Activated CD4-positive, alpha-beta T cell treated with anti-CD3 and anti-CD28 coated beads, Interleukin-2, amount 10 ng/mL, durations not matched to agents 7 days and 5 days (primary cell): ENCODE results near the gene ACOX1. TPM values are rescaled to one million over a fixed set of nuclear protein-coding genes. Genes with fewer than 3 reads are reported as not detected.
A peak's percentile ranks its signal among the peaks of the same experiment; 100 is the strongest.

ENCODE experiments used
- CTCF ChIA-PET: fragments of 350-600 bp; sonication (Branson Sonifier 250); formaldehyde crosslinking; loops from one replicate; lab custom pipeline; 2021; ENCODE audit warnings: antibody characterized with exemption; lab: Charles Lee
- POLR2A ChIA-PET: fragments of 350-600 bp; sonication (Branson Sonifier 250); formaldehyde crosslinking; loops from one replicate; lab custom pipeline; 2021; ENCODE audit warnings: antibody characterized with exemption; lab: Charles Lee
- DNase-seq: peaks from one replicate; pipeline ENCODE4 v3.0.0-alpha.2; 2020
- H3K27ac Mint-ChIP-seq: one replicate; pipeline ENCODE4 v1.8.0; 2021; ENCODE audit warnings: mild to moderate bottlenecking, moderate library complexity, mixed read lengths
- H3K27me3 Mint-ChIP-seq: one replicate; pipeline ENCODE4 v1.8.0; 2021; ENCODE audit warnings: mixed read lengths
- H3K36me3 Mint-ChIP-seq: one replicate; pipeline ENCODE4 v1.8.0; 2021; ENCODE audit warnings: low read depth, mixed read lengths
- H3K4me1 Mint-ChIP-seq: one replicate; pipeline ENCODE4 v1.8.0; 2021; ENCODE audit warnings: mixed read lengths
- H3K4me3 Mint-ChIP-seq: one replicate; pipeline ENCODE4 v1.8.0; 2021; ENCODE audit warnings: mild to moderate bottlenecking, moderate library complexity, mixed read lengths
- H3K9me3 Mint-ChIP-seq: one replicate; pipeline ENCODE4 v1.8.0; 2021; ENCODE audit warnings: mixed read lengths
- total RNA-seq, 2 experiments: library from RNA; stranded (reverse); gene quantifications; one replicate each; pipeline ENCODE4 v1.2.3, GENCODE V29; 2021

The ACOX1 gene
- total RNA-seq = 10 to 100 TPM; 27.8 to 34.7 TPM

- Mint-ChIP-seq H3K27ac (peak within 1 kb of the TSS; percentile 98), H3K36me3 (peaks cover 10% of the 10 kb centered on the region), H3K4me3 (peak within 1 kb of the TSS; percentile 91), H3K27me3 (no peaks in the 10 kb centered on the region), H3K9me3 (no peaks in the 10 kb centered on the region), H3K4me1 (peaks cover 41% of the 10 kb centered on the region)
- CTCF ChIA-PET = interaction anchor here (0.6 to 1.6 kb wide), 3 partner anchors 26 to 575 kb away, joined by 3 to 7 read pairs (median 4); partner anchors contain the start of gene TRIM65
- DNase-seq = peak; percentile 98
- POLR2A ChIA-PET = interaction anchor here (0.6 to 0.7 kb wide), 4 partner anchors 41 to 1537 kb away, joined by 3 to 5 read pairs (median 4); no protein-coding TSS in a partner anchor
These were observed at the start of gene ACOX1, which contains the start of gene TEN1 for GRCh38 chr17:75978938-75979704. Gene ACOX1 (minus strand): TSS chr17:75979166. CDS start chr17:75979073, 93 bp downstream. Gene TEN1 (plus strand): TSS chr17:75979240. CDS start chr17:75986193, 6,953 bp downstream.

- POLR2A ChIA-PET = no interaction called here
- Mint-ChIP-seq H3K4me1 (peaks cover 11% of the 10 kb centered on the region), H3K36me3 (no peaks in the 10 kb centered on the region), H3K27ac (no peak within 1 kb of the TSS), H3K9me3 (no peaks in the 10 kb centered on the region), H3K4me3 (no peak within 1 kb of the TSS), H3K27me3 (no peaks in the 10 kb centered on the region)
- DNase-seq = no peak
- CTCF ChIA-PET = interaction anchor here (0.8 to 1.2 kb wide), 2 partner anchors 9 to 371 kb away, joined by 3 read pairs; no protein-coding TSS in a partner anchor
These were observed 48.3 kb upstream of the ACOX1 start, which contains the start of gene EVPL for GRCh38 chr17:76027159-76027839. Gene EVPL (minus strand): TSS chr17:76027306. CDS start chr17:76027198, 108 bp downstream.

GRCh38 chr17:76026714-76027158 is 47.8 kb upstream of the ACOX1 start:
- ChIA-PET POLR2A (no interaction called here), CTCF (interaction anchor here (0.8 to 1.9 kb wide), 3 partner anchors 9 to 371 kb away, joined by 3 to 14 read pairs (median 3); no protein-coding TSS in a partner anchor)
- H3K4me3 Mint-ChIP-seq = no peak overlapping the region
- no peak overlapping the region for H3K27ac Mint-ChIP-seq
- no peaks in the 10 kb centered on the region for H3K9me3 Mint-ChIP-seq
- no peaks in the 10 kb centered on the region for H3K27me3 Mint-ChIP-seq
- no peak for DNase-seq
- no peaks in the 10 kb centered on the region for H3K36me3 Mint-ChIP-seq
- peaks cover 11% of the 10 kb centered on the region for H3K4me1 Mint-ChIP-seq

DNA sequence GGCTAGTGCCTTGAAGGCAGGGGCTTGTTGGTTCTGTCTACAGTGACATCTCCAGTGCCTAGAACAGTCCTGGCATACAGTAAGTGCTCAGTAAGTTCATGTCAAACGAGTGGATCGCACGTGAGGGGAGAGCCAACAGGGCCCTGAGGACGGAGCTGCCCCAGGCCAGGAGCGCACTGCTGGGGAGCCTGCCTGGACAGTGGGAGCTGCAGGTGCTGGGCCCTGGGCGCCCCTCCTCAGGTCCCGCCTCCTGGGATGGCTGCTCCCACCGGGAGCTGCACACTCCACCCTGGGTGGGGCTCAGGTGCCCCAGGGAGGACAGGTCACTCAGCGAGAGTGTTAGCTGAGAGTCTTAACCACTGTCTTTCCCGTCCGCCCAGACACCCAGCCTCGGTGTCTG is 46.3 kb upstream of the ACOX1 start:
- POLR2A ChIA-PET = no interaction called here
- Mint-ChIP-seq H3K4me1 (peaks cover 11% of the 10 kb centered on the region), H3K36me3 (no peaks in the 10 kb centered on the region), H3K27me3 (no peaks in the 10 kb centered on the region), H3K4me3 (no peak overlapping the region), H3K27ac (no peak overlapping the region), H3K9me3 (no peaks in the 10 kb centered on the region)
- CTCF ChIA-PET = interaction anchor here (0.6 to 1.9 kb wide), 3 partner anchors 11 to 25 kb away, joined by 3 to 14 read pairs (median 4); partner anchors contain the start of gene CDK3
- no peak for DNase-seq

DNA sequence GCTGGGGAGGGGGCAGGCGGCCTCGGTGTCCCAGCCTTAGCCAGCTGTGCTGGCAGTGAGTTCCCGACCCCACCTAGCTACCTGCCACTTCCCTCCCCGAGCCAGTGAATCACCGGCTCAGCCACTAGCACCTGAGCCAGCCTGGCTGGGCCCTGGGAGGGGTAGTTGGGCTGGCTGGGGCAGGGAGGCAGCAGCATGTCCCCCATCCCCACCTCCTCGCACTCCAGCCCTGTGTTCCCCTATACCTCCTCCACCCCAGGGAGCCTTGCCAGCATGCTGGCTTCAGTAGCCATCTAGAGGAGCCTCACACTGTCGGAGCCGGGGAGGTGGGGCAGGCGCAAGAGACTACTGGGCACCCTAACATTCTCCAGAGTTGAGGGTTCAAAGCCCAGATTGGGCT is 45.4 kb upstream of the ACOX1 start:
- Mint-ChIP-seq H3K4me3 (no peak overlapping the region), H3K9me3 (no peaks in the 10 kb centered on the region), H3K27ac (no peak overlapping the region), H3K36me3 (no peaks in the 10 kb centered on the region), H3K4me1 (peaks cover 5% of the 10 kb centered on the region), H3K27me3 (no peaks in the 10 kb centered on the region)
- no peak for DNase-seq
- ChIA-PET POLR2A (no interaction called here), CTCF (interaction anchor here (0.9 to 1.5 kb wide), 2 partner anchors 10 to 14 kb away, joined by 3 to 4 read pairs; no protein-coding TSS in a partner anchor)

- CTCF ChIA-PET = interaction anchor here (0.9 to 1.5 kb wide), 2 partner anchors 10 to 13 kb away, joined by 3 to 4 read pairs; no protein-coding TSS in a partner anchor
- POLR2A ChIA-PET = no interaction called here
- Mint-ChIP-seq H3K9me3 (no peaks in the 10 kb centered on the region), H3K4me3 (no peak overlapping the region), H3K36me3 (no peaks in the 10 kb centered on the region), H3K27ac (no peak overlapping the region), H3K27me3 (no peaks in the 10 kb centered on the region), H3K4me1 (no peaks in the 10 kb centered on the region)
- DNase-seq = no peak
These were observed 44.9 kb upstream of the ACOX1 start for GRCh38 chr17:76023900-76024237.

DNA sequence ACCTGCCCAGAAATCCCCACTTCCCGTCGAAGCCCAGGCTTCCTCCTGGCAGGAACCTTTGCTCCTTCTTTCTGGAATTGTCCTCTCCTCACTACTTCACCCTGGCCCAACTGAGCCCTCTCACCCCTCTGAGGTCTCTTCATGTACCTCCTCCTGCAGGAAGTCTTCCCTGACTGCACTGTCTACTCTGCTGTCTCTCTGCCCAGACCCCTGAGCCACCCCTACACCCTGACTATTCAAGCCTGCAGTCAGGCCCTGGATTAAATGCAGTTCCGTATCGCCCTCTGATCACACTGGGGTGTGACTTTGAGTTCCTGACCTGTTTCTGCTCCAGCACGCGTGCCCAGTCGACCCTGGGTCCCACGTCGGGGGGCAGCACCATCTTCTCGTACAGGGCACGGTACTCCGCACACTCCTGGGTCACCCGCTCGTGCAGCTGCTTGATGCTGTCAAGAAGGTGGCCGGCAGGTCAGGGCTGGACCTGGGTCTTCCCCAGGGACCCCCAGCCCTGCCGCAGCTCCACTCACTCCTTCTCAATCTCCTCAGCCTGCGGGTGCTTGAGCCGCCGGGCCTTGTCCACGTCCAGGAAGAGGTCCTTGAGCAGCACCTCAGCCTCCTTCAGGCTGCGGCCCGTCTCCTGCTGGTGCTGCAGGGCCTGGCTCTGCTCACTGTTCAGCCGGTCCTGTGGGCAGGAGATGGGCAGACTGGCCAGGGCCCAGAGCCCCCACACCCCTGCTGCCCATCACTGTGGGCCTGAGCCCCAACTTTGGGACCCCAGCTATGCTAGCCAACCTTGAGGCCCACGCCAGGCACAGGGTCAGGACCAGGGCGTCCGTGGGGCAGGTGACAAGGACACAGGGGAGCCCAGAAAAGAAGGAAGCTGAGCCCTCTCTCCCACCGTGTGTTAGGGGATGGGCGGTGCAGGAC is 44.3 kb upstream of the ACOX1 start:
- POLR2A ChIA-PET = no interaction called here
- CTCF ChIA-PET = interaction anchor here (0.6 to 1.5 kb wide), 2 partner anchors 9 to 48 kb away, joined by 4 to 6 read pairs; no protein-coding TSS in a partner anchor

DNA sequence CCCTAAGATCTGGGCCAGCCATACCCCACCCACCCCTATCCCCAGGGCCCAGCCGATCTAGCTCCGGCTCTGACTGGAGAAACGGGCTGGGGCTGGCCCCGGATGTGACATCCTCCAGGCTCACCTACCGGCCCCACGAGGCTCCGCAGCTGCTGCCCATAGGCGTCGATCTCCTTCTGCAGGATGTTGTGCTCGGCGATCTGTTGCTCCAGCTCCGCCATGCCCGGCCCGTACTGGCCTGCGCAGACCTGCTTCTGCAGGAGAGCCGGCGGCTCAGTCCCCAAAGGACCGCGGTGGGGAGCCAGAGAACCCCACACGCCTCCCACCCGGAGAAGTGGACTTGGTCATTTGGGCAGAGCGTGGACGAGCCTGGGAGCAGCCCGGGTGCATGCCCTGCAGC is 43.3 kb upstream of the ACOX1 start:
- DNase-seq = no peak
- H3K27ac Mint-ChIP-seq = no peak overlapping the region
- no peaks in the 10 kb centered on the region for H3K4me1 Mint-ChIP-seq
- no peaks in the 10 kb centered on the region for H3K27me3 Mint-ChIP-seq
- no peak overlapping the region for H3K4me3 Mint-ChIP-seq
- H3K36me3 Mint-ChIP-seq = no peaks in the 10 kb centered on the region
- POLR2A ChIA-PET = no interaction called here
- CTCF ChIA-PET = interaction anchor here (0.6 kb wide), 1 partner anchor 47 kb away, joined by 6 read pairs; no protein-coding TSS in a partner anchor
- H3K9me3 Mint-ChIP-seq = no peaks in the 10 kb centered on the region

More for the DNA sequence above, 44.3 kb upstream of the ACOX1 start:
- no peak overlapping the region for H3K4me3 Mint-ChIP-seq
- no peak overlapping the region for H3K27ac Mint-ChIP-seq
- no peak for DNase-seq
- H3K4me1 Mint-ChIP-seq = no peaks in the 10 kb centered on the region
- no peaks in the 10 kb centered on the region for H3K9me3 Mint-ChIP-seq
- no peaks in the 10 kb centered on the region for H3K36me3 Mint-ChIP-seq
- no peaks in the 10 kb centered on the region for H3K27me3 Mint-ChIP-seq

DNA sequence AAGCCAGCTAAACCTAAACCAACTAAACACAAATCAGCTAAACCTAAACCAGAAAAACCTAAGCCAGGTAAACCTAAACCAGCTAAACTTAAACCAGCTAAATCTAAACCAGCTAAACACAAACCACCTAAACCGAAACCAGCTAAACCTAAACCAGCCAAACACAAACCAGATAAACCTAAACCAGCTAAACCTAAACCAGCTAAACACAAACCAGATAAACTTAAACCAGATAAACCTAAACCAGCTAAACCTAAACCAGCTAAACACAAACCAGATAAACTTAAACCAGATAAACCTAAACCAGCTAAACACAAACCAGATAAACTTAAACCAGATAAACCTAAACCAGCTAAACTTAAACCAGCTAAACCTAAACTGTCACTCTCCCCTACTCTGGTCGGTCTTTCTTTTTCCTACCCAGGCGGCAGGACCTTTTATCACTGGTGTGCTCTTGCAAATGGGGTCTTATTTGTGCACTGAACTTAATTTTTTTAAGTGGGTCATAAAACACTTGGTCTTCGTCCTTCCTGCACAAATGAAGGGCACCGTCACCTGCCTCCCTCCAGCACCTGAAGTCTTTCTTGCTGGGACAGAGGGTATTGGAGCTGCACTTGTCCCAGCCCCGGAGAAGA is 41.0 kb upstream of the ACOX1 start:
- ChIA-PET POLR2A (interaction anchor here (0.5 kb wide), 1 partner anchor 236 kb away, joined by 3 read pairs; the partner anchor contains the start of gene UNK), CTCF (interaction anchor here (0.9 to 3.1 kb wide), 6 partner anchors 14 to 366 kb away, joined by 3 to 12 read pairs (median 4); partner anchors contain the start of gene CDK3)
- no peaks in the 10 kb centered on the region for H3K36me3 Mint-ChIP-seq
- H3K27me3 Mint-ChIP-seq = no peaks in the 10 kb centered on the region
- H3K4me1 Mint-ChIP-seq = no peaks in the 10 kb centered on the region
- no peak for DNase-seq
- H3K4me3 Mint-ChIP-seq = no peak overlapping the region
- no peak overlapping the region for H3K27ac Mint-ChIP-seq
- no peaks in the 10 kb centered on the region for H3K9me3 Mint-ChIP-seq

GRCh38 chr17:76018801-76019200 is 39.8 kb upstream of the ACOX1 start:
- Mint-ChIP-seq H3K4me1 (peaks cover 5% of the 10 kb centered on the region), H3K27ac (no peak overlapping the region), H3K4me3 (no peak overlapping the region), H3K9me3 (no peaks in the 10 kb centered on the region), H3K36me3 (no peaks in the 10 kb centered on the region), H3K27me3 (no peaks in the 10 kb centered on the region)
- POLR2A ChIA-PET = no interaction called here
- no peak for DNase-seq
- CTCF ChIA-PET = interaction anchor here (0.5 to 3.1 kb wide), 5 partner anchors 19 to 609 kb away, joined by 3 to 12 read pairs (median 4); partner anchors contain the start of gene CDK3

- no peaks in the 10 kb centered on the region for H3K9me3 Mint-ChIP-seq
- no peaks in the 10 kb centered on the region for H3K36me3 Mint-ChIP-seq
- peaks cover 5% of the 10 kb centered on the region for H3K4me1 Mint-ChIP-seq
- ChIA-PET POLR2A (no interaction called here), CTCF (interaction anchor here (0.6 to 3.1 kb wide), 5 partner anchors 9 to 261 kb away, joined by 3 to 12 read pairs (median 5); partner anchors contain the start of genes CDK3 and EVPL)
- H3K27me3 Mint-ChIP-seq = no peaks in the 10 kb centered on the region
- no peak overlapping the region for H3K4me3 Mint-ChIP-seq
- no peak for DNase-seq
- no peak overlapping the region for H3K27ac Mint-ChIP-seq
These were observed 39.3 kb upstream of the ACOX1 start for GRCh38 chr17:76018340-76018680.
